ENCODE measurements around the gene EBLN1. TPM values are rescaled to one million over a fixed set of nuclear protein-coding genes. Genes with fewer than 3 reads are reported as not detected.

EBLN1 gene
- total and polyA plus RNA-seq, 2 of the 8 experiments (the other 6 are each of a cell fraction or from before 2014, with no cell fraction given) = not detected

DNA sequence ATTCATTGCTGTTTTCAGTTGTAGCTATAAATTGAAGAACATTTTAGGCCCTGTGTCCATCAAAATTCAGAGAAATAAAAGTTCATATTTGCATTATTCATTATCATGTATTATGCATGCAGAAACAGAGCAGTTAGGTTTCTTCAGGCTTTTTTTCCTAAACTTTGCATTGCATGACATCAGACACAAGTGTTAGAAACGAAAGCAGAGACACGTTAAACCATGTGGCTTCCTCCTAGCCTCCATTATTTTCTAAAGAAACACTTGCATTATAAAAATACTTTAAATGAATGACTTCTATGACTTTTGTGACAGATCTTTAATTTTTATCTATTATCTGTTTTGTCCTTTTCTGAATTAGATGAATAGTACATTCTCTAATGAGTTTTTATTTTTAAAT is 8.8 kb upstream of the EBLN1 start:
- Histone ChIP-seq H3K4me1 (replicated peaks in 1 of 4; ENCODE audit: control insufficient read depth in 3 of 4, insufficient read depth in 4 of 4, low read length in 3 of 4) (no peaks in the 10 kb centered on the region), H3K4me3 (ENCODE audit: extremely low read depth in 1 of 4, insufficient read depth in 2 of 4, low read depth in 3 of 4, low read length in 4 of 4) (no peak overlapping the region), H3K56ac (replicated peaks; ENCODE audit: insufficient read length, low read depth, low read length) (no peak overlapping the region), H2BK12ac (ENCODE audit: low read depth, low read length) (no peak overlapping the region), H2AK5ac (ENCODE audit: low read depth, low read length) (no peak overlapping the region), H3K36me3 (ENCODE audit: control insufficient read depth in 2 of 4, insufficient read depth in 4 of 4, low read length in 3 of 4) (no peaks in the 10 kb centered on the region), H3K4me2 (ENCODE audit: insufficient read depth in 1 of 2, low read depth in 2 of 2, low read length in 2 of 2) (no peak overlapping the region), H2BK15ac (ENCODE audit: low read length) (no peak overlapping the region), H4K91ac (replicated peaks; ENCODE audit: insufficient read length, low read length) (no peak overlapping the region), H2AFZ (ENCODE audit: low read length) (no peak overlapping the region), H3K23me2 (ENCODE audit: low read depth, low read length) (no peaks in the 10 kb centered on the region), H2BK5ac (ENCODE audit: low read depth, low read length) (no peak overlapping the region), H3K9me3 (ENCODE audit: insufficient read depth in 2 of 2, low read depth in 1 of 2, low read length in 1 of 2) (no peaks in the 10 kb centered on the region), H4K8ac (ENCODE audit: extremely low read depth, insufficient read depth, low read length) (no peak overlapping the region), H3K18ac (ENCODE audit: extremely low read depth, low read length) (no peak overlapping the region), H3K27ac (ENCODE audit: low read depth, low read length) (no peak overlapping the region), H3K27me3 (replicated peaks in 1 of 4; ENCODE audit: control insufficient read depth in 3 of 4, extremely low read depth in 1 of 4, insufficient read depth in 3 of 4, low read length in 3 of 4) (peaks cover 0 to 2% (median 0%) of the 10 kb centered on the region in 4 experiments; a peak in 1 of 7 replicates), H3K4ac (replicated peaks; ENCODE audit: insufficient read length, low read depth, low read length) (no peak overlapping the region), H3K14ac (ENCODE audit: insufficient read length) (no peak overlapping the region), H3K79me1 (ENCODE audit: low read depth, low read length) (no peaks in the 10 kb centered on the region), H2BK120ac (replicated peaks; ENCODE audit: low read depth, low read length) (no peak overlapping the region), H4K20me1 (replicated peaks in 1 of 2; ENCODE audit: control insufficient read depth in 1 of 2, insufficient read depth in 2 of 2, low read length in 2 of 2) (no peaks in the 10 kb centered on the region), H3K9ac (replicated peaks in 1 of 4; ENCODE audit: extremely low read depth in 1 of 4, low read depth in 3 of 4, low read length in 3 of 4) (no peak overlapping the region), H2BK20ac (ENCODE audit: low read length) (no peak overlapping the region), H3K23ac (ENCODE audit: insufficient read length) (no peak overlapping the region), H3K79me2 (ENCODE audit: control insufficient read depth in 1 of 2, insufficient read depth in 2 of 2, low read length in 2 of 2) (no peaks in the 10 kb centered on the region), H4K5ac (ENCODE audit: insufficient read length, low read depth, low read length) (no peak overlapping the region)
- ChIA-PET CTCF (ENCODE audit: partially characterized antibody) (no interaction called here), POLR2A (ENCODE audit: partially characterized antibody) (no interaction called here)
- WGBS, 2 experiments (ENCODE audit: extremely low coverage in 1 of 2, insufficient coverage in 1 of 2, insufficient read length in 1 of 2, insufficient replicate concordance in 2 of 2, low coverage in 1 of 2, low lambda C conversion rate in 2 of 2, missing lambda C conversion rate in 1 of 2) = 89% methylated on average over 2 of the region's 2 CpGs; no CpG with 5 or more reads in 1 of the 2 experiments
- DNase-seq (ENCODE audit: low read depth in 1 of 2, low spot score in 2 of 2) (no peak), FAIRE-seq (no peak)
- TF ChIP-seq RXRA (IDR thresholded peaks at IDR 0.05; ENCODE audit: insufficient read depth, low read depth, low read length) = no peak
- TF ChIP-seq, protein P1, sequence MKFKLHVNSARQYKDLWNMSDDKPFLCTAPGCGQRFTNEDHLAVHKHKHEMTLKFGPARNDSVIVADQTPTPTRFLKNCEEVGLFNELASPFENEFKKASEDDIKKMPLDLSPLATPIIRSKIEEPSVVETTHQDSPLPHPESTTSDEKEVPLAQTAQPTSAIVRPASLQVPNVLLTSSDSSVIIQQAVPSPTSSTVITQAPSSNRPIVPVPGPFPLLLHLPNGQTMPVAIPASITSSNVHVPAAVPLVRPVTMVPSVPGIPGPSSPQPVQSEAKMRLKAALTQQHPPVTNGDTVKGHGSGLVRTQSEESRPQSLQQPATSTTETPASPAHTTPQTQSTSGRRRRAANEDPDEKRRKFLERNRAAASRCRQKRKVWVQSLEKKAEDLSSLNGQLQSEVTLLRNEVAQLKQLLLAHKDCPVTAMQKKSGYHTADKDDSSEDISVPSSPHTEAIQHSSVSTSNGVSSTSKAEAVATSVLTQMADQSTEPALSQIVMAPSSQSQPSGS (IDR thresholded peaks at IDR 0.05; ENCODE audit: low read length) = no peak
- TF ChIP-seq SRF (IDR thresholded peaks at IDR 0.05; ENCODE audit: low read depth, low read length) = no peak
- TF ChIP-seq CHD2 (IDR thresholded peaks at IDR 0.05; ENCODE audit: low read length) = no peak
- TF ChIP-seq CREB1 (IDR thresholded peaks at IDR 0.05) = no peak
- no peak for TF ChIP-seq SIN3A (conservative IDR thresholded peaks at IDR 0.05 in 1 of 2, IDR thresholded peaks at IDR 0.05 in 1 of 2; ENCODE audit: low read depth in 1 of 2, low read length in 2 of 2)
- TF ChIP-seq, protein P2, sequence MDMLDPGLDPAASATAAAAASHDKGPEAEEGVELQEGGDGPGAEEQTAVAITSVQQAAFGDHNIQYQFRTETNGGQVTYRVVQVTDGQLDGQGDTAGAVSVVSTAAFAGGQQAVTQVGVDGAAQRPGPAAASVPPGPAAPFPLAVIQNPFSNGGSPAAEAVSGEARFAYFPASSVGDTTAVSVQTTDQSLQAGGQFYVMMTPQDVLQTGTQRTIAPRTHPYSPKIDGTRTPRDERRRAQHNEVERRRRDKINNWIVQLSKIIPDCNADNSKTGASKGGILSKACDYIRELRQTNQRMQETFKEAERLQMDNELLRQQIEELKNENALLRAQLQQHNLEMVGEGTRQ (IDR thresholded peaks at IDR 0.05; ENCODE audit: low read length) = no peak
- TF ChIP-seq, protein P3, sequence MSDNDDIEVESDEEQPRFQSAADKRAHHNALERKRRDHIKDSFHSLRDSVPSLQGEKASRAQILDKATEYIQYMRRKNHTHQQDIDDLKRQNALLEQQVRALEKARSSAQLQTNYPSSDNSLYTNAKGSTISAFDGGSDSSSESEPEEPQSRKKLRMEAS (IDR thresholded peaks at IDR 0.05) = no peak
- TF ChIP-seq POU5F1 (IDR thresholded peaks at IDR 0.05; ENCODE audit: low read depth, low read length) = no peak
- no peak for TF ChIP-seq TBP (IDR thresholded peaks at IDR 0.05; ENCODE audit: low read depth, low read length)
- TF ChIP-seq JUND (IDR thresholded peaks at IDR 0.05; ENCODE audit: low read length) = no peak
- no peak for TF ChIP-seq BACH1 (IDR thresholded peaks at IDR 0.05; ENCODE audit: low read length)

All from H1 (cell line).